Panc1 (cell line): ENCODE results near the gene RSPH3.

Experiments
- POLR2AphosphoS5 ChIP-seq: IDR thresholded peaks from 2 replicates; pipeline ENCODE4 v1.6.1; 2012; ENCODE audit warnings: mild to moderate bottlenecking, low read depth, low read length, moderate library complexity
- SIN3A ChIP-seq: IDR thresholded peaks from 2 replicates; pipeline ENCODE4 v1.6.1; 2012; ENCODE audit warnings: low read depth, mild to moderate bottlenecking, low read length, moderate library complexity, borderline replicate concordance; ENCODE audit not compliant: insufficient read depth
- TF ChIP-seq, protein P1 (sequence below): fragments of 450-650 bp; IDR thresholded peaks from 2 replicates; pipeline ENCODE4 v1.5.1; 2017; ENCODE audit warnings: mild to moderate bottlenecking
- TF ChIP-seq, protein P2 (sequence below), 2 experiments: IDR thresholded peaks; 2 replicates each; pipeline ENCODE4 v1.6.1; 2011 to 2012; ENCODE audit warnings: low read depth in 2 of 2, control low read depth in 1 of 2, low read length in 1 of 2, mild to moderate bottlenecking in 1 of 2, moderate library complexity in 1 of 2; ENCODE audit not compliant: insufficient read depth in 1 of 2

DNA sequence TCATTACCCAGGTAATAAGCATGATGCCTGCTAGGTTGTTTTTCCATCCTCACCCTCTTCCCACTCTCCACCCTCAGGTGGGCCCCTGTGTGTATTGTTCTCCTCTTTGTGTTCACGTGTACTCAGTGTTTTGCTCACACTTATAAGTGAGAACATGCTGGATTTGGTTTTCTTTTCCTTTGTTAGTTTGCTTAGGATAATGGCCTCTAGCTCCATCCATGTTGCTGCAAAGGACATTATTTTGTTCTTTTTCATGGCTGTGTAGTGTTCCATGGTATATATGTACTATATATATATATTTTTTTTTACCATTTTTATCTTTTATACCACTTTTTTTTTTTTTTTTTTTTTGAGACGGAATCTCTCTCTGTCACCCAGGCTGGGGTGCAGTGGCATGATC, 71.9 kb downstream of the RSPH3 start:
- TF ChIP-seq, protein P1, sequence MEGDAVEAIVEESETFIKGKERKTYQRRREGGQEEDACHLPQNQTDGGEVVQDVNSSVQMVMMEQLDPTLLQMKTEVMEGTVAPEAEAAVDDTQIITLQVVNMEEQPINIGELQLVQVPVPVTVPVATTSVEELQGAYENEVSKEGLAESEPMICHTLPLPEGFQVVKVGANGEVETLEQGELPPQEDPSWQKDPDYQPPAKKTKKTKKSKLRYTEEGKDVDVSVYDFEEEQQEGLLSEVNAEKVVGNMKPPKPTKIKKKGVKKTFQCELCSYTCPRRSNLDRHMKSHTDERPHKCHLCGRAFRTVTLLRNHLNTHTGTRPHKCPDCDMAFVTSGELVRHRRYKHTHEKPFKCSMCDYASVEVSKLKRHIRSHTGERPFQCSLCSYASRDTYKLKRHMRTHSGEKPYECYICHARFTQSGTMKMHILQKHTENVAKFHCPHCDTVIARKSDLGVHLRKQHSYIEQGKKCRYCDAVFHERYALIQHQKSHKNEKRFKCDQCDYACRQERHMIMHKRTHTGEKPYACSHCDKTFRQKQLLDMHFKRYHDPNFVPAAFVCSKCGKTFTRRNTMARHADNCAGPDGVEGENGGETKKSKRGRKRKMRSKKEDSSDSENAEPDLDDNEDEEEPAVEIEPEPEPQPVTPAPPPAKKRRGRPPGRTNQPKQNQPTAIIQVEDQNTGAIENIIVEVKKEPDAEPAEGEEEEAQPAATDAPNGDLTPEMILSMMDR, result no peak
- TF ChIP-seq POLR2AphosphoS5 (no peak), SIN3A (no peak)
- TF ChIP-seq, protein P2, sequence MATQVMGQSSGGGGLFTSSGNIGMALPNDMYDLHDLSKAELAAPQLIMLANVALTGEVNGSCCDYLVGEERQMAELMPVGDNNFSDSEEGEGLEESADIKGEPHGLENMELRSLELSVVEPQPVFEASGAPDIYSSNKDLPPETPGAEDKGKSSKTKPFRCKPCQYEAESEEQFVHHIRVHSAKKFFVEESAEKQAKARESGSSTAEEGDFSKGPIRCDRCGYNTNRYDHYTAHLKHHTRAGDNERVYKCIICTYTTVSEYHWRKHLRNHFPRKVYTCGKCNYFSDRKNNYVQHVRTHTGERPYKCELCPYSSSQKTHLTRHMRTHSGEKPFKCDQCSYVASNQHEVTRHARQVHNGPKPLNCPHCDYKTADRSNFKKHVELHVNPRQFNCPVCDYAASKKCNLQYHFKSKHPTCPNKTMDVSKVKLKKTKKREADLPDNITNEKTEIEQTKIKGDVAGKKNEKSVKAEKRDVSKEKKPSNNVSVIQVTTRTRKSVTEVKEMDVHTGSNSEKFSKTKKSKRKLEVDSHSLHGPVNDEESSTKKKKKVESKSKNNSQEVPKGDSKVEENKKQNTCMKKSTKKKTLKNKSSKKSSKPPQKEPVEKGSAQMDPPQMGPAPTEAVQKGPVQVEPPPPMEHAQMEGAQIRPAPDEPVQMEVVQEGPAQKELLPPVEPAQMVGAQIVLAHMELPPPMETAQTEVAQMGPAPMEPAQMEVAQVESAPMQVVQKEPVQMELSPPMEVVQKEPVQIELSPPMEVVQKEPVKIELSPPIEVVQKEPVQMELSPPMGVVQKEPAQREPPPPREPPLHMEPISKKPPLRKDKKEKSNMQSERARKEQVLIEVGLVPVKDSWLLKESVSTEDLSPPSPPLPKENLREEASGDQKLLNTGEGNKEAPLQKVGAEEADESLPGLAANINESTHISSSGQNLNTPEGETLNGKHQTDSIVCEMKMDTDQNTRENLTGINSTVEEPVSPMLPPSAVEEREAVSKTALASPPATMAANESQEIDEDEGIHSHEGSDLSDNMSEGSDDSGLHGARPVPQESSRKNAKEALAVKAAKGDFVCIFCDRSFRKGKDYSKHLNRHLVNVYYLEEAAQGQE (IDR thresholded peaks at IDR 0.05; ENCODE audit: insufficient read depth in 1 of 2, low read depth in 2 of 2, low read length in 1 of 2), result no peak
